HG02973 (cell line): ENCODE data around the gene ALDH4A1.
"Not testable (repeated sequence)": the region's sequence is repeated elsewhere in the genome, so short reads cannot be mapped to it uniquely, and the experiment has no call there.

ENCODE experiments used
- ATAC-seq: cut with Tn5 transposase; IDR thresholded peaks from one replicate; pipeline ENCODE4 v1.9.1; 2021; ENCODE audit warnings: moderate library complexity; ENCODE audit not compliant: unreplicated experiment

ALDH4A1 gene

GRCh38 chr1:18879215-18879790 lies 23.1 kb downstream of the ALDH4A1 start:
- no peak for ATAC-seq

GRCh38 chr1:18878538-18879214 lies 23.7 kb downstream of the ALDH4A1 start:
- no peak for ATAC-seq

DNA sequence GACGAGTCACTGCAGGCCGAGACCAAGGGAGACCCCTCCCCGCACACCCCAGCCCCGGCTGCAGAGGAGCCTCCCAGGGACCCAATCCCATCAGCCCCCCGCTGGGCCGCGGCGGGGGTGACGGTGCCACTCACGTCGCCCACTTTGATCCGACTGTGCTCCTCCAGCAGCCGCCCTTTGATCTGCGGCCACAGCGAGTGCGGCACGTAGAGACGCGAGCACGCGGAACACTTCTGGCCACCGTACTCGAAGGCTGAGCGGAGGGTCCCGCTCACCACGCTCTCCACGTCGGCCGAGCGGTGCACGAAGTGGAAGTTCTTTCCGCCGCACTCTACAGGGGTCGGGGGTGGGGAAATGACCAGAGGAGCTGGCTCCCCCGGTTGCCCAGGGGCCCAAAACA lies 25.1 kb downstream of the ALDH4A1 start:
- no peak for ATAC-seq

GRCh38 chr1:18876210-18876609 lies 26.1 kb downstream of the ALDH4A1 start:
- ATAC-seq = no peak

- ATAC-seq = no peak
Observed at GRCh38 chr1:18875796-18876128, 26.6 kb downstream of the ALDH4A1 start.

- ATAC-seq = no peak
Observed at GRCh38 chr1:18875107-18875795, 27.1 kb downstream of the ALDH4A1 start.

DNA sequence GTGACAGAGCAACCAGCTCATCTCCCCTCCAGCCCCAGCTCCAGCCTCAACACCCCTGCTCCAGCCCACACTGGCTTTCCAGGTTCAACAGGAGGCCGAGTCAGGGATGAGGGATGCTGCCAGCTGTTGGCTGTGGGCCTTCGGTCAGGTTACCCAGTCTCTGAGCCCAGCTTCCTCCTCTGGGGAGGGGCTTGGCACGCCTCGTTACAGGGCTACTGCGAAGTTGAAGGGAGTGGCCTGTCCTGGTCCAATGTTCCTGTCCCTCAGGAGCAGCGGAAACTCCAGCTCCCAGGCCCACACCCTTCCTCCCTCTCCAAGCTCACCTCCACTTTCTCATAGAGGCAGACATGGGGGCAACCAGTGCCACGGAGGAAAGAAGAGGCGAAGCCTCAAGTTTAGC lies 27.8 kb downstream of the ALDH4A1 start:
- ATAC-seq = no peak

DNA sequence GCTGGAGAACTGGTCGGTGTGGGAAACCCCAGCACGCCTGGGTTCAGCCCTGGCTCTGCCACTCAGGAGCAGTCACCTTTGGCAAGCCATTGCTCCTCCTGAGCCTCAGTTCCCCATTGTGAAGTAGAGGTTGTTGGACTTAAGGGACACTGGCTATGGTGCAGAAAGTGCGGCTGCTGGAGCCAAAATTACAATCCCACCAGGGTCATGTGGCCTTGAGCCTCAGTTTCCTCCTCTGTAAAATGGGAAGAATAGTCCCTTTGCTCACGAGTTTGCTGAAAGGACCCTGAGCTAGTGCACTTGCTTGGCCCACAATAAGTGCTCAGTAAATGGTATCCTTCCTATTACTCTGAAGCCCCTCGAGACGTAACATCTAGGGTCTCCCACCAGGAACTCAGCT lies 28.3 kb downstream of the ALDH4A1 start:
- no peak for ATAC-seq

DNA sequence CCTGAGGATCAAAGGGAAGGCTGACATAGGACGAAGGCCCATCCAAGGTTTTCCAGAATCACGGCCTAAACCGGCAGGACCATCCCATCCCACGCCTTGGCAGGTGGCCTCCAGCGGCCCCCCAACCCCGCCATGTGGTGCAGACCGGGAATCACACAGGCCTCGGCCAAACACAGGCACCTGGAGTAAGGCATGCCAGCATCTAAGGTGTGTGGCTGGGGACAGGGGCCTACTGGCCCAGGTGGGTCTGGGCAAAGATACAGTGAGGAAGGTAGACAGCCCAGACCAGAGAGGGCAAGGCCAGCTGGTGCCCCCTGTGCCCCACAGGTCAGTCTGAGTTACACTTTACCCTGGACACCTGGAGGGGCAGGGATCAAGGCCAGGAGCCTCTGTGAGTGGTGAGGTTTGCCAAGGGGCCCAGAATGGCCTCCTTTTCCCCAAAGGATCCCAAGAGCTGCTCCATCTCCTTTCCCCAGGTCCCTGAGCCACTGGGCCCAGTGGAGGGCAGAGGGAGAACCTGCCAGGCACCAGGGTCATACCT lies 30.2 kb downstream of the ALDH4A1 start:
- no peak for ATAC-seq

DNA sequence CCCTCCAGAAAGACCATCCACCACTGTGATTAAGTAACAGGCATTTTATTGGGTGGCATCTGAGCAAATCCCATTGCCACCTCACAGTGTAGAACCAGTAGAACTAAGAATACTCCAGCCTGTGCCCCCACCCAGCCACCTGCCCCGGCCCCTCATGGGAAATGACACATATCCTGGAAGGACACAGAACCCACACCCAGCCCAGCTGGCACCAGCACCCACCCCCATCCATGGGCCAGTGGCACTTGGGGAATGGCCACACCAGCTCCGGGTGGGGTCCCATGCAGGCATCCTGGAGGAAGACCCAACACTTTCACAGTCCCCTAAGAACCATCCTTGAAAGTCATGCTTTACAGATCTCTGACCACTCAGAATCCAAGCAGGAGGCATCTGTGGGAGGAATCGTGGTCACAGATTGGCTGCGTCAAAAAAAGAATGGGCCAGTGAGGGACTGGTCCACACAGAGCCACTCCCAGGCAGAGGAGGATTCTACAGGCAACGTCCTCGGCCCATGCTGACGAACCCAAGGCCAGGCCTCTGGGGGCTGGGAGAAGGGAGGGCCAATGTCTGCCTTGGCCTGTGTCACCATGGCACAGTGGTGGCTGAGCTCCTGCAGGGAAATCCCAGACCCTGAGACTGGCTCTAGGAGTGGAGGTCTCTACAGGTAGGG lies 30.8 kb downstream of the ALDH4A1 start:
- no peak for ATAC-seq

DNA sequence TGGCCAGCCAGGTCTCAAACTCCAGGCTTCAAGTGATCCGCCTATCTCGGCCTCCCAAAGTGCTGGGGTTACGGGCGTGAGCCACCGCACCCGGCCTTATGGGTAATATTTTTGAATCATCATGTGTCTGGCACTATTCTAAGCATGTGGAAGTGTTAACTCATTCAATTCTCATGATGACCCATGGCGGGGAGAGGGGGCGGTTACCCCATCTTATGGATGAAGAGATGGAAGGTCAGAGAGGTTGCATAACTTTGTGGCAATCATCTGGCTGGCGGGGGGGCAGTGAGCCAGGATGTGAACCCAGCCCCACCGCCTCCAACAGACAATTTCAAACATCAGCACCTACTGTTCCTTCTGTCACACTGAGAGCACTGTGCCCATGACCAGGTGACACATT lies 31.4 kb downstream of the ALDH4A1 start:
- no peak for ATAC-seq

DNA sequence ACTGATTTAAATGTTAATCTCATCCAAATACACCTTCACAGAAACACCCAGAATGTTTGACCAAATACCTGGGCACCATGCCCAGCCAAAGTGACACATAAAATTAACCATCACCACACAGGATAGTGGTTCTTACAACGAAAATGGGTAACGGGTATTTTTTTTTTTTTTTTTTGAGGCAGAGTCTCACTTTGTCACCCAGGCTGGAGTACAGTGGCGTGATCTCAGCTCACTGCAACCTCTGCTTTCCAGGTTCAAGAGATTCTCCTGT lies 31.8 kb downstream of the ALDH4A1 start:
- ATAC-seq = not testable (repeated sequence)

DNA sequence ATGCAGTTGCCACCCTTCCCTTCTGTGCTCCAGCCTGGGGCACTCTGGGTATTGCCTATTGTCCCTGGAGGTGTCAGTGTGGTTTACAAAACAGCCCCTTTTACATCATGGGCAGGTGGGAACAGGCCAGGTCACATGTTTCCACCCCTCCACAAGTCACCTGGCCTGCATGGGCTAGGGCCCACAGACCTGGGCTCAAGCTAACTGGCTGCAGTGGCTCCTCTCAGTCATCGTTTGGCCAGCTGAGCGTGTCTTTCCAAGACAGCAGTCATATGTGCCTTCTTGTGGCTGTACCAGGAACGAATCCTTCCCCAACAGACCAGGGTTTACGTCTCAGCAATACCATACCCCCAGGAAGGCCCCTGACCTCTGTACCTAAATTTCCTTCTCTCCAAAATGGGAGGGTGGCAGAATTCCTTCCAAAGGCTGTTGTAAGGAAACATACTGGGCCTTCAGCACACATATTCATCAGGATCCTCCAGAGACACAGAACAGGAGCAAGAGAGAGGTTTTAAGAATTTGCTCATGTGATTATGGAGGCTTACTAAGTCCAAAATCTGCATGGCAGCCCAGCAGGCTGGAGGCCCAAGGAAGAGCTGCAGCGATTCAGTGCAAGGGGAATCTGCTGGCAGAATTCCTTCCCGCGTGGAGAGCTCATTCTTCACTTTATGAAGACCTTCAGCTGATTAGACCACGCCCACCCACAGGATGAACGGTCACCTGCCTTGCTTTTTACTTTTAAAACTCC lies 32.3 kb downstream of the ALDH4A1 start:
- ATAC-seq = no peak

DNA sequence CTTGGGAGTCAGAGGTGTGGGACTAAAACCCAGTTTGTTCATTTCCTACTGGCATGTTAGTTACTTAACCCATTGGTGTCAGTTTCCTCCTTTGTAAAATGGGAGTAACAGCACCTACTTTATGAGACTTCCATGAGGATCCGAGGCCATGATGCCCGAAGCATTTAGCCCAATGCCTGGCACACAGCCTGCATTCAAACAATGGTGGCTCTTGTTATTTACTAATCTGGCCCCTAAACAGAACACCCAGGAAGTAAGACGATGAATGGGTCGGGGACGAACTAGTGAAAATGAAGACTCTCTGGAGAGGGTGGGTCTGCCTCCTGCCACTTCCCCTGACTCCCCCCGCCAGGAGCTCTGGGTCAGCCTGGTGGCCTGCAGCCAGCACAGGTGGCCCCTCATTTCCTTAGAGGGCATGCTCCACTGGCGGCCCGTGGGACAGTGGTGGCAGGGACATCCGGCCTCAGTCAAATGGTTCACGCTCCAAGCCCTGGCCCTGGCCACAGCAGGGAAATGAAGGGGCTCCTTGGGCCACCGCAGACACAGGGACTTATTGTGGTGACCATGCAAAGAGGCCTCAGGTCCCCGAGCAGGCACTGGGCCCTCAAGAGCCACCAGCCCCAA lies 33.4 kb downstream of the ALDH4A1 start:
- no peak for ATAC-seq

- no peak for ATAC-seq
Observed at GRCh38 chr1:18868354-18868753, 34.0 kb downstream of the ALDH4A1 start.

GRCh38 chr1:18866846-18867245 lies 35.5 kb downstream of the ALDH4A1 start:
- no peak for ATAC-seq

- ATAC-seq = no peak
Observed at GRCh38 chr1:18866314-18866713, 36.0 kb downstream of the ALDH4A1 start.

- no peak for ATAC-seq
Observed at GRCh38 chr1:18865176-18865575, 37.2 kb downstream of the ALDH4A1 start.

DNA sequence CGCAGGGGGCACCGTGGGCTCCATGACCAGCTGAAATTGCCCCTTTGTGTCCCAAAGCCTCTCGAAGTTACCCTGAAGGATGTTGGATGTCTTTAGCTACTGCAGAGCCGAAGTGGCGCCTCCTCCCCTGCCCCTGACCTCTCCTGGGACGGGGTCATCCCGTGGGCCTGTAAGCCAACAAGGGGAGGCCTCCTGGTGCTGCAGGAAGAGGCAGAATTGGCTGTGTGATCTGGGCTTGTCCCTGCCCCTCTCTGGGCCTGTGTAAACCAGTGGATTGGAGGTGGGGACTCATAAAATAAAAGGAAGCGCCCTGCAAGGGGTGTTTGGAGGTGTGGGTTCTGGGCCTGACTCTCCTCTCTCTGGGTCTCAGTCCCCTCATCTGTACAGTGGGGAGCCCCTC lies 40.8 kb downstream of the ALDH4A1 start:
- no peak for ATAC-seq

DNA sequence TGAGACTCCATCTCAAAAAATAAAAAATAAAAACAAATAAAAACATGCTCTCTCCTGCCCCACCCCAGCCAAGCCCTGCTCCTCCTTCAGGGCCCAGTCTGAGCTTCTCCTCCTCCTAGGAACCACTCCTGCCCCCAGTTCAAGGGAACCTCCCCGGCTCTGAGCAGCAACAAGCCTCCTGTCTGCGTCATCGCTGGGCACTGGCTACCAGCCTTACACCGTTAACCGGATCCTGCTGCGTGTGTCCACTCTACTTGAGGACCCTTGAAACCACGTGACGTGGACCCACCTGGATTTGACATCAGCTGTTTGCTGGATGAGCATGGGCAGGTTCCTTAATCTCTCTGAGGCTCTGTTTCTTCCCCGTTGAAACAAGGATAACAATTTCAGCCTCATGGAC lies 41.3 kb downstream of the ALDH4A1 start:
- no peak for ATAC-seq

DNA sequence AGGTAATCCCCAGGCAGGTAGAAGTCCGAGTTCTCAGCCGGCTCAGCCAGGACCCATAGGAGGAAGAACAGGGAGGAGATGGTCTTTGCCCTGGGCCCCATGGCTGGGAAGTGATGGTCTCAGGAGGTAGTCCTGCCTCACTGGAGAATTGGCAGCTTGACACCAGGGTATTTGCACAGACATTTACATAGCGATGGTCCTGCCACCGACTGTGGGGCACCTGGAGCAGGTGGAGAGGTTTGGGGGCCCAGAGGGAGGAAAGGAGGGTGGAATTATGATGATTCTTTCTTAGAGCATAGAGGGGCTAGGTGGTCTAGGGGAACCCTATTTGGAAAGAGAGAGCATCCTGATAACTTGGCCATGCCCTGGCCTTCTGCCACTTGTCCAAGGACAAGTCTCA lies 42.8 kb downstream of the ALDH4A1 start, which contains the start of gene TAS1R2:
TAS1R2 (minus strand) TSS at position 101 of the 400 bp plus-strand sequence; CDS start at position 101, 0 bp downstream.
- ATAC-seq = no peak
